Measurements from ENCODE around the gene TNRC6C.

Gene TNRC6C

GRCh38 chr17:78151514-78152008 lies 193.1 kb downstream of the TNRC6C start:
- no peak for TF ChIP-seq CTCF (IDR thresholded peaks at IDR 0.05; ENCODE audit: unreplicated experiment in 3 of 3)
- H3K9me3 Mint-ChIP-seq: no peaks in the 10 kb centered on the region

GRCh38 chr17:78154903-78155811 lies 196.7 kb downstream of the TNRC6C start:
- Mint-ChIP-seq H3K27me3 (ENCODE audit: low read depth) (no peaks in the 10 kb centered on the region), H3K4me1 (peaks cover 5% of the 10 kb centered on the region), H3K27ac (peak overlapping the region; percentile 20 to 76 (median 68)), H3K36me3 (ENCODE audit: low read depth) (no peaks in the 10 kb centered on the region), H3K9me3 (no peaks in the 10 kb centered on the region), H3K4me3 (no peak overlapping the region)
- TF ChIP-seq CTCF (IDR thresholded peaks at IDR 0.05; ENCODE audit: unreplicated experiment in 3 of 3): no peak

More at GRCh38 chr17:78151514-78152008, 193.1 kb downstream of the TNRC6C start:
- Mint-ChIP-seq H3K4me1 (peaks cover 5% of the 10 kb centered on the region), H3K27ac (peak overlapping the region; percentile 55 to 95 (median 82)), H3K4me3 (no peak overlapping the region), H3K27me3 (ENCODE audit: low read depth) (no peaks in the 10 kb centered on the region), H3K36me3 (ENCODE audit: low read depth) (no peaks in the 10 kb centered on the region)

Measured in nephron (organoid).